ENCODE measurements around the gene POLR3E.
"Not testable (repeated sequence)": the region's sequence is repeated elsewhere in the genome, so short reads cannot be mapped to it uniquely, and the experiment has no call there.

Gene POLR3E

GRCh38 chr16:22366371-22366770 lies 69.2 kb downstream of the POLR3E start:
- no peak for DNase-seq (ENCODE audit: low spot score)

GRCh38 chr16:22366889-22367288 lies 69.7 kb downstream of the POLR3E start:
- no peak for DNase-seq (ENCODE audit: low spot score)

GRCh38 chr16:22368200-22368826 lies 71.1 kb downstream of the POLR3E start:
- not testable (repeated sequence) for DNase-seq (ENCODE audit: low spot score)

GRCh38 chr16:22369221-22369811 lies 72.1 kb downstream of the POLR3E start:
- no peak for DNase-seq (ENCODE audit: low spot score)

GRCh38 chr16:22370038-22370820 lies 73.0 kb downstream of the POLR3E start:
- DNase-seq (ENCODE audit: low spot score): no peak

GRCh38 chr16:22372882-22373661 lies 75.9 kb downstream of the POLR3E start:
- DNase-seq (ENCODE audit: low spot score): no peak

- DNase-seq (ENCODE audit: low spot score): peak; percentile 31
Measured at GRCh38 chr16:22373662-22374310, 76.6 kb downstream of the POLR3E start.

GRCh38 chr16:22374311-22375116 lies 77.3 kb downstream of the POLR3E start, which contains the start of gene CDR2:
TSS of gene CDR2 (minus strand) at chr16:22374619. CDS start at chr16:22374309, 310 bp downstream.
- DNase-seq (ENCODE audit: low spot score): peak; percentile 95

- peak; percentile 18 for DNase-seq (ENCODE audit: low spot score)
Measured at GRCh38 chr16:22375117-22375962, 78.1 kb downstream of the POLR3E start.

GRCh38 chr16:22375963-22376640 lies 78.9 kb downstream of the POLR3E start:
- DNase-seq (ENCODE audit: low spot score): no peak

- no peak for DNase-seq (ENCODE audit: low spot score)
Measured at GRCh38 chr16:22379656-22380055, 82.4 kb downstream of the POLR3E start.

- DNase-seq (ENCODE audit: low spot score): no peak
Measured at GRCh38 chr16:22380529-22380928, 83.3 kb downstream of the POLR3E start.

GRCh38 chr16:22381392-22381791 lies 84.2 kb downstream of the POLR3E start:
- DNase-seq (ENCODE audit: low spot score): no peak

- DNase-seq (ENCODE audit: low spot score): no peak
Measured at GRCh38 chr16:22383827-22384226, 86.6 kb downstream of the POLR3E start.

Measured in SW480 (cell line).